ENCODE results near the gene GDPD3.

The GDPD3 gene

GRCh38 chr16:30060836-30061554 is 52.3 kb downstream of the GDPD3 start:
- no peak for DNase-seq (ENCODE audit: low read depth in 4 of 4, low spot score in 1 of 4)

GRCh38 chr16:30060346-30060745 is 53.0 kb downstream of the GDPD3 start:
- no peak for DNase-seq (ENCODE audit: low read depth in 4 of 4, low spot score in 1 of 4)

GRCh38 chr16:30054959-30055553 is 58.3 kb downstream of the GDPD3 start:
- DNase-seq (ENCODE audit: low read depth in 4 of 4, low spot score in 1 of 4), result peak in 2 of 4 experiments; percentile 35 to 40
